Cortex of kidney (tissue), 1 donor: Measurements from ENCODE around the gene PFDN1.

ENCODE experiments used
- DNase-seq: peaks from one replicate; lab custom pipeline; 2025; lab: John Stamatoyannopoulos, UW

The PFDN1 gene

GRCh38 chr5:140296289-140296688 lies 6.6 kb downstream of the PFDN1 start:
- no peak for DNase-seq

DNA sequence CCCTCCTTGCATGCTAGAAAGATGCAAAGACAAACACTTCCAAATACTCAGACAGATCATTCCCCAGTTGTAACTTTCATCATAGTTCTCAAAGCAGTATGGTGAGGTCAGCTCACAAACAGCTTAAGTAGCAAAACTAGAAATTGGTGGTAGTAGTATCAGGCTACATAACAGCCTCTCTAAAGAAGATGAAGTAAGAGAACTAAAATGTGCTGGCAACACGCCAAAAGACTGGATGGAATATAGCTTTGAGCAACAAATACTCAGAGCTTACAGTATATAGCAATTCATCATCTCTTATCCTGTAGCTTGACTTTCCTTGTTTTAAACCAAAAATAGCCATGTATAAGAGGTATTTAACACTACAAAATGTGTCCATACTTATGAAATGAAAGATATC lies 7.5 kb downstream of the PFDN1 start:
- DNase-seq: no peak

DNA sequence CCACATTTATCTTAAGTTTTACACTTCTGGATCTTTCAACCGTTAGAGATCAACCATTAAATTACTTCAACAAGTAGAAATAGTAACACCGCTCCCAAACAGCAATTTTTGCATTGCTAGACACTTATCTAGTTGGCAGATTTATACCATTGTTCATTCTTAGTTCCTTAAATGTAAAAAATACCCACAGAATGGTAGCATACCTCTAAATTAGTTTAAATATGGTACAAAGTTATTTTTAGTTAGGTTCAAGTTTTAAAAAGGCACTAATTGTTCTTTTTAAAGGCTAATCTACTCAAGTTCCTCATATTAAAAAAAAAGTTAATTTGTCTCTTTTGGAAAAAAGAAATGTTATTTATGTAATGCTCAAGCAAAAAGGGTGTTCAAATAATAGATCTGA lies 8.1 kb downstream of the PFDN1 start:
- no peak for DNase-seq

DNA sequence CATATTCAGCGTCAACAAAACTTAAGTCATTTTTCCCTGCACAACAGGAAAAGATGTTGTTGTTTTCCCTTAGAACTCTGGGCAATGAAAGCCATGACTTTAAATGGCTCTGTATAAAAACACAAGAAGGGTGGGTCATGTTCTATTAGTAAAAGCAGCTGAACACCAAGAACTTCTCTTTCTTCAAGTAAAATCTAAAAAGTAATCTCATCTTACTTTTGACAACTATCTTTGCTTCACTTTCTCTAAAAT lies 9.1 kb downstream of the PFDN1 start:
- no peak for DNase-seq

- DNase-seq: no peak
Observed at GRCh38 chr5:140293091-140293848, 9.6 kb downstream of the PFDN1 start.

GRCh38 chr5:140292212-140293036 lies 10.5 kb downstream of the PFDN1 start:
- DNase-seq: no peak

GRCh38 chr5:140287801-140288521 lies 14.9 kb downstream of the PFDN1 start:
- DNase-seq: no peak

- no peak for DNase-seq
Observed at GRCh38 chr5:140286424-140286823, 16.5 kb downstream of the PFDN1 start.

DNA sequence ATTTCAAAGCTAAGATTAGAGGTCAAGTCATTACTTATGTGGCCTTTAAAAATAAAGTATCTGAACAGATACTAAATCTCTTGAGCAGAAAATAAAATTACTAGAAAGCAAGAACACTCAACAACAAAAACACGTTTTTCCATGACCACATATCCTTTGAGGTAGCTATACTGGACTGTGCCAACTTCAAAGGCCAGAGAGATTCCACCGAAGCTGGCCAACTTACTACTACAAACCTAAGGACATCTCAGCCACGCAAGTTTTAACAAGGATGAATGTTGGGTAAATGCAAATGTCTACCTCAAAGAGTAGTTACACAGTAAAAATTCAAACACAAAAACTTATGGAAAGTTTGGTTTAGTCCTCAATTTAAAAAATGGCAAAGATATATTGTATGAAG lies 18.9 kb downstream of the PFDN1 start:
- no peak for DNase-seq

DNA sequence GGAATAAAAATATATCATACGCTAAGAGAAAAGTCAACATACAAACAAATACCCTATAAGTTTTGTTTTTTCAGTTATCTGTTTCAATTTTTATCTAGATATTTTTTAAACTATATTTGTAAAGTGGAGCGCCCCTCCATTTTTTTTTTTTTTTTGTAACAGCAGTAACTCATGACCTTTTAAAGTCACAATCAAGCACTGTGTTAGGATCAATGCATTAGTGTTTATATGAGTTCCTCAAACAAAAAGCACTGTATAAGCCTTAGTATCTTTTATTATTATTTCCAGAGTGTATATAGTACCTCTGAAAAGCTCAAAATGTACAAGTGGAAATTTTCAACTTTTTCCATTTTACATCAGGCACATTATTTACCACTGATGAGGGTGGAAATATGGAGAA lies 20.6 kb downstream of the PFDN1 start:
- no peak for DNase-seq

- no peak for DNase-seq
Observed at GRCh38 chr5:140275837-140276236, 27.1 kb downstream of the PFDN1 start.

DNA sequence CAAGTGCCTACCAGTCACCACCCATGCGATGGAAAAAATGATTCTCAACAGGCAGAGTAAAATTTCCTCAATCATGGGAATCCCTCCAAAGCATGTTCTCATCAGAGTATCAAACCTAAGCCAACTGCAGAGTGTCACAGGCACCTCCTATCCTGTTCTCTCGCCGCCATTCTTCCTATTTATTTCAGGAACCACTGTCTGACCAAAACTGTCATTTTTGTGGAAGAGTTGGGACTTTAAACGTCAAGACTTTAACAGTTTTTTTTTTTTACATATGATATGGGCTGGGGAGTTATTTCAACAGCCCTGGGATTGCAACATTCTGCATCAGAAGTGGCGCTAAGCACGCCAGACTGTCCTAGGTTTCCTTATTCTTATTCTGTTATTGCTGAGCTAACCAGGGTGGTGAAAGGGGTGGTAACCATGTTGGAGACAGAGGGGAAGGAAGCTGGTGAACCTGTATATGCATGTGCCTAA lies 29.5 kb downstream of the PFDN1 start:
- DNase-seq: no peak

DNA sequence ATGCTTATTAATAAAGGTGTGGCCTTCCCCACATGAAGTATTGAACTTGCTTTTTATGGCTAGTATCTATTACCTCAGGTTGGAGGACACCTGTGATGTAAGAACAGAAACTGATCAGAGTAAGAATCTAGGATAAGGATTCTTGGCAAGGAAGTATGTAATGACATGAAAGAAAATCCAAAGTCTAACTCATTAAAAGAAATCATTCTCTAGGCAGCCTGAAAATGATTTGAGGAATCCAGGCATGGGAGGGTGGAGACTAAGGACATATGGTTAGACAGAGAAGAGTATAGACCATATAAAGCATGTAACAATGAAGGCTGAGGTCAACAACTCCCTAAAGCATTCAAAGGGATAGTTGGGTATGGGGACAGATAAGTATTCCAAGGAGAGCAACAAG lies 32.9 kb downstream of the PFDN1 start:
- no peak for DNase-seq

DNA sequence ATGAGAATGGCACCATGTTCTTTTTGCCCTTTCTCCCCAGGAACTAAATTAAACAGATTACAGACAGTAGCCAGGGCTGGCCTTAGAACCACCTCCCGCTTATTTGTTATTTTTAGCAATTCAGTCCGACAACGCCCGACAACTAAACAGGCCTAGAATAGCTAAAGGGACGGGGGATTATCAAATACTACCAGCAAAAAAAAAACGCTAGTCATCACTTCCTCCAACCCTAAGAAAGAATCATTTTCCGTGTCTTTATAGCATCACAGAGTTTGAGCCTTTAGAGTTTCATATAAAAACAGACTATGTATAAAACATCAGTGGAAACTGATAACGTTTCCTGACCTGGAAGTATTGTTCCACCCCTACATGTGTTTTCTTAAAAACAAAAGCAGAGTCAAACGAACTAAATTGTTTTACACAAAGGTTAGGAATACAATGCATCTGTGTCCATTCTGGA lies 35.3 kb downstream of the PFDN1 start:
- DNase-seq: no peak

DNA sequence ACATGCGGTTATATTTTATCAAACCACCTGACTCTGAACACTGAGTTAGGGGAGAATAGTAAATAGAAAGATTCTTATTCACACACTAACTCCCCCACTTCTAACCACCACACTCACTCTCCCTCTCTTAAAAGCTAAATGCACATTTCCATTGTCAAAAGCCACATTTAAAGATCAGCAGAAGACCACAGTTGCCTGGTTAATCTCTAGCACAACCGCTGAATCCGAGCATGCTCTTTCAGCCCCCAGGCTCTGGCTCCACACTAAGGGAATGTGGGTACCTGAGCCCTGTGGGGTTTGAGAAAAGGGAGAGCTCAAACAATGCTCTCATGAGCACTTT lies 35.7 kb downstream of the PFDN1 start:
- DNase-seq: no peak

GRCh38 chr5:140266471-140267200 lies 36.3 kb downstream of the PFDN1 start:
- DNase-seq: no peak

- DNase-seq: no peak
Observed at GRCh38 chr5:140265845-140266244, 37.1 kb downstream of the PFDN1 start.

- no peak for DNase-seq
Observed at GRCh38 chr5:140262839-140263238, 40.1 kb downstream of the PFDN1 start.

GRCh38 chr5:140262221-140262620 lies 40.7 kb downstream of the PFDN1 start:
- no peak for DNase-seq

DNA sequence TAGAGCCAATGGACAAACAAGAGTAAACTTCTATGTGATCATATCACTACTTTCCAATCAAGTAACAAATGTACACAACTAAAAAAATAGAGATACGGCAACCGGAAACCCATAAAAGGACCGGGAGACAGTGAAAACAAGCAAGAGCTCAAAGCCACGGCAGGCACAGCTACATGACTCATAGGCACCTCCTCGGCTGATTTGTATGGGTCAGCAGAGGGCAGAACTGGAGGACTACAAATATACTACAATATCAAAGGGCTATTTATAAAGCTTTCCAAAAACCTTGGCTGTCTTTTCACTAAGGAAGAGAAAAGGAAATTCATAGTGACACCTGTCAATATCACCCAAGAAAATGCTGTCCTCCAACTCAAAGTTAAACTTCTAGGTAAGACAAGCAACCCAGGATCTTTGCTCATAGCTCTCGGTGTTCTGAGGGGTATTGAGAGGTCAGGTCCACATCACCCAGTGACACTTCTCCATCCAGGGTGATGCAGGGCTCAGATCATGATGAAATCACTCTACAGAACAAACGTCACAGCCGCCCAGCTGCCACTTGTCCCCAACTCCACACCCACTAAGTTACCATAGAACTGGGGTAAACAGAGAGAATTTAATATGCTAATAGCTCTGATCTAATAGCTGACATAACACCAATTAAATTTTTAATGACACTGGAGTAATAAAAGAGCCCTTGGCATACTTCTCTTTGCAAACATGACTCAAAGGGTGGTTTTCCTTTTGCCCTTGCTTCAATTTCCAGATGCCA lies 41.3 kb downstream of the PFDN1 start:
- no peak for DNase-seq

DNA sequence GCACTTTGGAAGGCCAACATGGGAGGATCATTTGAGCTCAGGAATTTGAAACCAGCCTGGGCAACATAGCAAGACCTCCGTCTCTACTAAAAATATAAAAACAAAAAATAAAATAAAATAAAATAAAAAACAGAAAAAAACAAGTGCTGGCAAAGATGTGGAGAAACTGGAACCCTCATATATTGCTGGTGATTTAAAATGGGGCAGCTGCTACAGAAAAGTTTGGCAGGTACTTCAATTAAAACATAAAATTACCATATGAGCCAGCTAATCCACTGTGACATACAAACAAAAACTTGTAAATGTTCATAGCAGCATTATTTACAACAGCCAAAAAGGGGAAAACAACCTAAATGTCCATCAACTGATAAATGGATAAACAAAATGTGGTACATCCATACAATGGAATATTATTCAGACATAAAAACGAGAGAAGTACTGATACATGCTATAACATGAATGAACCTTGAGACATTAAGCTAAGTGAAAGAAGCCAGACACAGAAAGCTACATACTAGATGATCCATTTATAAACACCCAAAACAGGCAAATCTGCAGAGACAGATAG lies 42.7 kb downstream of the PFDN1 start:
- DNase-seq: no peak
